CD4-positive, alpha-beta T cell treated with Interleukin-6 for 4 hours (primary cell): ENCODE results near the gene CPEB3.
A peak's percentile ranks its signal among the peaks of the same experiment; 100 is the strongest.
"Not testable (repeated sequence)": the region's sequence is repeated elsewhere in the genome, so short reads cannot be mapped to it uniquely, and the experiment has no call there.

Source experiments
- DNase-seq: peaks from one replicate; pipeline ENCODE4 v3.0.0-alpha.2; 2020; ENCODE audit warnings: mixed read lengths

CPEB3 gene

DNA sequence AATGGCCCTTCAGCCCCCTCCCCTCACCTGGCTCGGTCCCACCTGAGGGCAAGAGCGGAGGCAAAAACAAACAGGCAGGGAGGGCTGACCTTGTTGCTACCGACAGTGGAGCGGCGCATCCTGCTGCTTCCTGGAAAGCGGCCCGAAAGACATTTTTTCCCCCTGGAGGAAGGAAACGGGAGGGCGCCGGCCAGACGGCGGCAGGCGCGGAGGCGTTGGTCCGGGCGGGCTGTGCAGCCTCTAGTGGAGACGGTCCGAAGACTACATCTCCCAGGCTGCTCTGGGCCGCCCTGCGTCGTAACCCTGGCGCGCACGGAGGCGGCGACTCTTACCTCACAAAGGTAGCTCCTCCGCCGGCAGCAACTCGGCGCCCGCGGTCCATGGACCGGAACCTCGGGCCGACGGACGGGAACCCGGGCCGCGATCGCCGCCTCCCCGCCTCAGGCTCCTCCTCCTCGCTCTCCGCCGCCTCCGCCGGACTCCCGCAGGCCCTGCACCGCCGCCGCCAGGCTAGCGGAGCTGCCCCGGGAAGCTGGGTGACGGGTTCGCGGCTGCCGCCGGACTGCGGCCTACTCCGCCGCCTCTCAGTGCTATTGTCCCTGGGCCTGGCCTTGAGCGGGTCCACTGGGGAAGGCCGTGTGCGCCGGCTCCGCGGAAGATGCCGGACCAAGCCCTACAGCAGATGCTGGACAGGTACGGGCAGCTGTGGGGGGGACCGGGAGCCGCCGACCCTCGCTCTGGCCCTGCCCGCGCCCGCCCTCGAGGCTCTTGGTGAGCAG, at the start of gene CPEB3, which contains the start of gene MARCHF5:
CPEB3 (minus strand) TSS at position 242 of the 779 bp plus-strand sequence. CDS start 50,728 bp downstream, outside the sequence.
MARCHF5 (plus strand) TSS at position 331 of the 779 bp plus-strand sequence; CDS start at position 659, 328 bp downstream.
- peak; percentile 93 for DNase-seq

DNA sequence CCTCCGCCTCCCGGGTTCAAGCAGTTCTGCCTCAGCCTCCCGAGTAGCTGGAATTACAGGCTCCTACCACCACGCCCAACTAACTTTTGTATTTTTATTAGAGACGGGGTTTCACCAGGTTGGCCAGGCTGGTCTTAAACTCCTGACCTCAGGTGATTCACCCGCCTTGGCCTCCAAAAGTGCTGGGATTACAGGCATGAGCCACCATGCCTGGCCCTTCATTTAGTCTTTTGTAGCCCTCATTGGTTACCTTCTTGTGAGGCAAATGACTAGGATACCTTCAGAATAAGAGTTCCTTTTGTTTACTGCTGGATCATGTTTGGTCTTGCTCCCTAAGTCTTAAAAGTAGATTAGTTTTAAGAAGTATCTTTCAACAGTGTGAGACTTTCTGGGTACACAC, 39.0 kb upstream of the CPEB3 start:
- not testable (repeated sequence) for DNase-seq

DNA sequence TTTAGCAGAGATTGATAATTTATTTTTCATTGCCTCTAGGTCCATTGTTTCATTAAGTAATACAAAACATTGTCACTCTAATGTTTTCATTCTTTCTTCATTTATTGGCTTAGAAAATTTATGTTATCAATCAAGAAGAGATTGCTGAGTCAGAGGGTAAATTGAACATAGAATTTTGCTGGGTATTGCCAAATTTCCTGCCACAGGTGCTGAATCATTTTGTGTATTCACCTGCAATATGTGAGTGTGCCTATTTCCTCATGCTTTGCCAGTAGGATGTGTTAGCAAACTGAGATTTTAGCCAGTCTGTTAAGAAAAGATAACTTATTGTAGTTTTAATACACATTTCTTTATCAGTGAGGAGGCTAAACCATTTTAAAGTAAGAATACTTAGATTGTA, 38.1 kb upstream of the CPEB3 start:
- DNase-seq: no peak

DNA sequence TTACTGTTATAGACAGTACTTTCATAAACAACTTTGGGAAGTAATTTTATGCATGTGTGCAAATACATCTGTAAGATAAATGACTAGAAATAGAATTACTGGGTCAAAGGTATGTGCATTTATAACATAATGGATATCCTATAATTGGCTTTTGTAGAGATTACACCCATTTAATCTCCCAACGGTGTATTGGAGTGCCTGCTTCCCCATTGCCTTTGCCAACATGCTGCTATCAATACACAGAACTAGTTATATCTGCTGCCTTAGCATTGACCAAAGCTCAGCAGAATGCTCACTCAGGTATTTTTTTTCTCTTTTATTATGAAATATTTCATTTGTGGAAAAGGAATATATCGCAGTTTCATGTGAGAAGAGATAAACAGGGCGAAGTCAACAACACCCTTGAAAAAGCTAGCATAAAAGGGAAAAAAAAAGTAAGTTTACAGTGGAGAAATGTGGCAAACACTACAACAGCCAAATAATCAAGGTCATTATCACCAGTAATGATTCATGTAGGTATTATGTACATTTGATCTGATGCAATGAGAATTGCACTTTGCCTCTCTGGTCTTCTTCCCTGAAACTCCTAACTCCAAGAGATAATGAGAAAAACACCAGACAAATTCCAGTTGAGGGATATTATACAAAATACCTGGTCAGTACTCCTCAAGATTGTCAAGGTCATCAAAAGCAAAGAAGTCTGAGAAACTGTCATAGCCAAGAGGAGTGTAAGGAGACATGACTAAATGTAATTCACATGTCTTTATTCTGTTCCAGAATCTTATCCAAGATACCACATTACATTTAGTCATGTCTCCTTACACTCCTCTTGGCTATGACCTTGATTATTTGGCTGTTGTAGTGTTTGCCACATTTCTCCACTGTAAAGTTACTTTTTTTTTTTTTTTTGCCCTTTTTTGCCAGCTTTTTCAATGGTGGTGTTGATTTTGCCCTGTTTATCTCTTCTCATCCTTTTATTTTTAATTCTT, 36.9 kb upstream of the CPEB3 start:
- no peak for DNase-seq

DNA sequence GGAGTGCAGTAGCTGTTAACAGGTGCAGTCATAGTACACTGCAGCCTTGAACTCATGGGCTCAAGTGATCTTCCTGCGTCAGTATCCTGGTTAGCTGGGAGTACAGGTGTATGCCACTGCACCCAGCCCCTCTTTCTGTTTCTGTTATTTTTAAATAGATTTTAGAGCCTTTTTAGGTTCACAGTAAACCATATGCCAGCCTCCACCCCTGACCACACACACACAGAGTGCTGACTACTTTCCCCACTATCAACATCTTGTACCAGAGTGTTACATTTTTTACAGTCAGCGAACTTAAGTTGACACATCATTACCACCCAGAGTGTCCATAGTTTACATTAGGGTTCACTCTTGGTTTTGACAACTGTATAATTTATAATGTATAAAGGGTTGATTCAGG, 32.2 kb upstream of the CPEB3 start:
- no peak for DNase-seq

DNA sequence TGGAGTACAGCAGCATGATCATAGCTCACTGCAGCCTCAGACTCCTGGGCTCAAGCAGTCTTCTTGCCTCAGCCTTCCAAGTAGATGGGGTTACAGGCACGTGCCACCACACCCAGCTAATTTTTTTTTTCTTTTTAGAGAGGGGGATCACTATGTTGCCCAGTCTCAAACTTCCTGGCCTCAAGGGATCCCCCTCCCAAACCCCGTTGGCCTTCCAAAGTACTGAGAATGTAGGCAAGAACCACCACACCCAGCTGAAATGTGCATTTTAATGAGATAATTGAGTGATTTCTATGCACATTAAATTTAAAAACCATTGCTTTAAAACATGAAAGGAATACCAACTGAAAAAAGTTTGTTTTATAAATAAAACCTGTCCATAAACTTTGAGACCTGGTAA, 25.7 kb upstream of the CPEB3 start:
- DNase-seq: no peak

DNA sequence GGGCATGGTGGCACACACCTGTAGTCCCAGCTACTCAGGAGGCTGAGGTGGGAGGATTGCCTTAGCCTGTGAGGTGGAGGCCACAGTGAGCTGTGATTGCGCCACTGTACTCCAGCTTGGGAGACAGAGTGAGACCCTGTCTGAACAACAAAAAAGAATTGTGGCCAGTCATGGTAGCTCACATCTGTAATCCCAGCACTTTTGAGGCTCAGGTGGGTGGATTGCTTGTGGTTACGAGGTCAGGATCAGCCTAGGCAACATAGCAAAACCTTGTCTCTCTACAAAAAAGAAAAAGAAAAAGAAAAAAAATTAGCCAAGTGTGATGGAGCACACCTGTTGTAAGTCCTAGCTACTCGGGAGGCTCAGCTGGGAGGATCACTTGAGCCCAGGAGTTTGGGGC, 22.9 kb upstream of the CPEB3 start:
- no peak for DNase-seq

DNA sequence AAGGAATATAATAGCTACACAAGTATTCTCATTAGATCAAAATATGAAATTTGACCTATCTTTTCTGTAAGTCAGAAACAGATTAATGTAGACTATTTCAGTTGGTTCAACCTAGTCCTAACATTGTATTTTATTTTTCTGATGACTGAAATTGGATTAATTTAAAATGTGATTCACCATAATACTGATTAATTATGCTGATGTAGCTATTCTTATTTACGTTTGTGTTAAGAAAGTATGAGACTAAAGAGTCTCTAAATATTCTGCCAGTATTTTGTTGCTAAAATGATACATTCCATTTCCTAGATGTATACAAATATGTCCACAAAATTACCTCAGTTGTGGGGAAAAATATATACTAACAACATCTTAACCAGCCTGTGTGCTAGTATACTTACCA, 18.4 kb upstream of the CPEB3 start:
- no peak for DNase-seq

DNA sequence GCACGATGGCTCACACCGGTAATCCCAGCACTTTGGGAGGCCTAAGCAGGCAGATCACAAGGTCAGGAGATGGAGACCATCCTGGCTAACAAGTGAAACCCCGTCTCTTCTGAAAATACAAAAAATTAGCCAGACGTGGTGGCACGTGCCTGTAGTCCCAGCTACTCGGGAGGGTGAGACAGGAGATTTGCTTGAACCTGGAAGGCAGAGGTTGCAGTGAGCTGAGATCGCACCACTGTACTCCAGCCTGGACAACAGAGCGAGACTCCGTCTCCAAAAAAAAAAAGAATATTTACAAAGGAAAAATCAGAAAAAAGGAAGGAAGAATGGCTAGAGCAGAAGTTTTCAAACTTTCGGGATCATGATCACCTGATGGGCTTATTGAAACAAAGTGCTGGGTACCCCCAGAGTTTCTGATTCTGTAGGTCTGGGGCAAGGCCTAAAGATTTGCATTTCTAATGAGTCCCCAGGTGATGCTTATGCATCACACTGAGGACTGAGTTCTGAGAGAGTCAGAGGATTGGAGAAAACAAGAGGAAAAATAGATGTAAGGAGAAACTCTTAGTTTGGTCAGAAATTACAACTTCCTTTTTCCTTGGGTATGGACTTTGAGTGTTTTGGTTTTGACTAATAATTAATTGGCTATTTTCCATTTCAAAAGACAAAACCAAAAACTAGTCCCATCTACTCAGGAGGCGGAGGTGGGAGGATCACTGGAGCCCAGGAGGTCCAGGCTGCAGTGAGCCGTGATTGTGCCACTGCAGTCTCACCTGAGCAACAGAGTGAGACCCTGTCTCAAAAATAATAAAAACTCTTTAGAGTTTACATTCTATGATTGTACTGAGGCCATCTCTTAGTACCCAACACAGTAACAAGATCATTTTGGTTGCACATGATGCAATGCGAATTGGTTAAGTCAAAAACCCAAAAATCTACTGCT, 14.5 kb upstream of the CPEB3 start:
- DNase-seq: no peak

DNA sequence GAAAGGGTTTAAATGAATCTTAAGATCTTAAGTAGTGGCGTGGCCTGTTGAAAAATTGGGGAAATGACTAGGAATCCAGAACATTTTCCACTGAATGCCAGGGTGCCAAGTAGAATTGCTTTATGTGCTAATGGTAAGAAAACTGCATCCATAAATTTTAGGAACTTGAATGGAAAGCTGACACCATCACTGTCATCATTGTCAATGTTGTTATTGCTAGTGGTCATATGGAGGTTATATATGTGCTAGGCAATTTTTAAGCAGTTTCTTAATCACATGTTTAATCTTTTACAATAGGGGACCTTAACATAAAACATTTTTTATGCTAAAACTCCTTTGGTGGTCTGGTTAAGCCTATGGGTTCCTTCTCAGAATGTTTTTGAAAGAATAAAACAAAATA, 13.2 kb upstream of the CPEB3 start:
- DNase-seq: no peak

DNA sequence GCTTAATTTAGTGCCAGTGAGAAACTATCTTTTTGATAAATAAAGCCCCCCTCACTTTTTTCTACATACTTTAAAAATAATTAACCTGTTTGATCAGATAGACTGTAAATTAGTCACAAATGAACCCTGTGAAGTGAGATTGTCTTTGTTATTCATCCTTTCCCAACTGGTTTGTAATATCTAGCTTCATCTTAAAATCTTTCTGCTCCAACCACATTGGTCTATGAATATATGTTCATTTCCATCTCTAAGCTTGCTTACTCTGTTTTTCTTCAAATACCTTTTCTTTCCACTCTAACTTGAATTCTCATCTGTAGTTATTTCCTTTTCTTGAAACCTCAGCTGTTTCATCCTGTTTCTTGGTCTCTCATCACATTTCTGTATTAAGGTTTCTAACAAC, 12.2 kb upstream of the CPEB3 start:
- DNase-seq: no peak

DNA sequence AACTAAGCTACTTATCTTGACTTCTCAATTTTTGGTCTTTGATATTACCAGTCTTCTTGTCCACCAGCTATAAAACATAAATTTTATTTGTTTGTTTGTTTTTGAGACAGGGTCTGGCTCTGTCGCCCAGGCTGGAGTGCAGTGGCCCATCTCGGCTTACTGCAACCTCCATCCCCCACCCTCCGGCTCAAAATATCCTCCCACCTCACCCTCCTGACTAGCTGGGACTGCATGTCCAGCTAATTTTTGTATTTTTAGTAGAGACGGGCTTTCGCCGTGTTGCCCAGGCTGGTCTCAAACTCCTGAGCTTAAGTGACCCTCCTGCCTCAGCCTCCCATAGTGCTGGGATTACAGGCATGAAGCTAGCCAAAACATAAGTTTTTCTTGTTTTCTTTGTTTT, 7.6 kb upstream of the CPEB3 start:
- no peak for DNase-seq

DNA sequence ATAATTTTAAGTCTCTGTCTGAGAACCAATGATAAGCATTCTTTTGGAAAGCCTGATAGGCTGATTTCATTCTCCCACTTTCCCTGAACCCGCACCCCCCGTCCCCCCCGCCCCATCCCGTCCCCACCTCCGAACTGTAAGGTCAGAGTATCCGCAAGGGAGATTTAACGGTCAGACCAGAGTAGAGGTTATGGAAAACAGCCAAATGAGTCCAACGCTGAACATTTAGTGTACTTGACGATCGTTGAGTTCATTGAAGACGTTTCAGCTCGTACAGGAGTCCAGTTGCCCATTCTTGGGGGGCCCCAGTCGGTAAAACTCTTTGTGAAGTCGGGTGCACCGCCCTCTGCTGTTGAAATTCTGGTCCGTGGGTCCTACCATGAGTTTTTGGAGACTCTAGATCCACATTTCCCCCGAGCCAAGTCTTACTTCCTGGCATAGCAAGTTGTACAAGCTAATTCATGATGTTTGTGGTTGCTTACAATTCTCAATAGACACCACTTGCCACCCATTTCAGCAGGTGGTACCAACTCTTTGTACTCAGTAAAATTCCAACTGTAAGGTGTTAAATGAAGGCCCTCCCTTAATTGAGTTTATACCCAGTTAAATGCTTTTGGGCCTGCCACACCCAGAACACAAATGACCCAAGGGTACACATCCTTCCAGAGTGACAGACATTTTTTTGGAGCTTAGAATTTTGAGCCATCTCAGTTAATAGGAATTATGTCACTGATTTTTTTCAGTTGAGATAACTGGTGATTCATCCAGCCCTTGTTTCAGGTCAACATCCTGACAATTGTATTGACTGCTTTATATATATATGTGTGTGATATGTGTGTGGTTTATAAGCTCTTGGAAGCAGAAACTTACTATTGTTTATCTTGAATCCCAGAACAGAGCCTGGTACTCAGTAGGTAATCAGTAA, 1.3 kb upstream of the CPEB3 start:
- DNase-seq: peak; percentile 47

DNA sequence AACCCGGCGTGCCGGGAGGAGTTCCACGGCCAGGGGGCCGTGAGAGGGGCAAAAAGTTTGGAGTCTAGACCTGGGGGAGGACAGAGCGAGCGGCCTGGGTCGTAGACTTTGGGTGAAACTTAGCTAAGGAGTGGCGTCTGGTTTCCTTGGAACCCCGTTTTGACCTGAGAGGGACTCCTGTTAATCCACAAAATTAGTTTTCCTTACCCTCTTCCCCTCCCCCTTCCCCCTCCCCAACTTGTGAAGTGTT, 663 bp upstream of the CPEB3 start:
- DNase-seq: no peak

DNA sequence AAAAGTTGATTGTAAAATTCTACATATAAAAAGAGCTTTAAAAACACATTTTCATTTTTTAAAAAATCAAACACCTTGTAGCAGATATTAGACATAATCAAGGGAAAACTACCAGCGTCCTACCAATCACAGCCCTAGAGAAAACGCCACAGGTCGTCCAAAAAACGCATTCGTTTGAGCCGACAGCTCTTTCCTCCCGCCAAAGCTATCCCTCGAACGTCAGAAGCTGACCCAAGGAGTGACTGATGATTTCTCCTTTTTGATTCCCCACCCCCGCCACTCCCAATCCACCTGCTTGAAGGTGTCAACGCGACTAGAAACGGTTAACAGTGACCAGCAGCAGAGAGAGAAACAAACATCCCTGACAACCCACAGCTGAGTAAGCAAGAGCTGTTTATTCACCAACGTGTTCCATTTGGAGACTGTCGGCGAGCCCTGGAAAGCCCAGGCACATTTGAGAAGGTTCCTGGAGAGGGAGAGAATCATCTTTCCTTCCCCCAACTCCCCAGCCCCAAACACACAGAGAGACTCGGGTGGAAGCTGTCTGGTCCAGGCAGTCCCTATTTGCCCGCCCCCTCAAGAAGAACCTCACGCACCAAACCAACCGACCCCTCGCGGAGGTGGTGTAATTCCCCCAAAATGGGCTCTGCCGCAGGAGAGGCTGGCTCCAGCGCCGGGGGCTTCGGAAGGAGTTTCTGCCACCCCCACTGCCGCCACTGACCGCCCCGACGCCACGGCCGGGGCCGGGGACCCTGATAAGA, 622 bp downstream of the CPEB3 start:
- peak; percentile 21 for DNase-seq

DNA sequence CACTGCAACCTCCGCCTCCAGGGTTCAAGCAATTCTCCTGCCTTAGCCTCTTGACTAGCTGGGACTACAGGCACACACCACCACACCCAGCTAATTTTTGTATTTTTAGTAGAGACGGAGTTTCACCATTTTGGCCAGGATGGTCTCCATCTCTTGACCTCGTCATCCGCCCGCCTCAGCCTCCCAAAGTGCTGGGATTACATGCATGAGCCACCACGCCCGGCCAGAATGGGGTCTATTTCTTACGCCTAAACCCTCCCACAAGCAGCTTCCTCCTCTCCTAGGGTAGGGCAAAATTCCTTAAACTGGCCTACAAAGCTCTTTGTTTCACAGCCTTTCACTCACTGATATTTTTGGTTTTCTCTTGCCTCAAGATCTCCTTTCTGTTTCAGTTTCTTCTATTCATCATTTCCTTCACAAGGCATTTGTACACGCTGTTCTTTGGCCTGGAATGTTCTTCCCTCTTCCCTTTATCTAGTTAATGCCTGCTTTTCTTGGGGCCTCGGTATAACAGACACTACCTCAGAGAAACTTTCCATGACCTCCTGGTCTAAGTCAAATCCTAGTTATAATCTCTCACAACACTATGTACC, 6.7 kb downstream of the CPEB3 start:
- no peak for DNase-seq

DNA sequence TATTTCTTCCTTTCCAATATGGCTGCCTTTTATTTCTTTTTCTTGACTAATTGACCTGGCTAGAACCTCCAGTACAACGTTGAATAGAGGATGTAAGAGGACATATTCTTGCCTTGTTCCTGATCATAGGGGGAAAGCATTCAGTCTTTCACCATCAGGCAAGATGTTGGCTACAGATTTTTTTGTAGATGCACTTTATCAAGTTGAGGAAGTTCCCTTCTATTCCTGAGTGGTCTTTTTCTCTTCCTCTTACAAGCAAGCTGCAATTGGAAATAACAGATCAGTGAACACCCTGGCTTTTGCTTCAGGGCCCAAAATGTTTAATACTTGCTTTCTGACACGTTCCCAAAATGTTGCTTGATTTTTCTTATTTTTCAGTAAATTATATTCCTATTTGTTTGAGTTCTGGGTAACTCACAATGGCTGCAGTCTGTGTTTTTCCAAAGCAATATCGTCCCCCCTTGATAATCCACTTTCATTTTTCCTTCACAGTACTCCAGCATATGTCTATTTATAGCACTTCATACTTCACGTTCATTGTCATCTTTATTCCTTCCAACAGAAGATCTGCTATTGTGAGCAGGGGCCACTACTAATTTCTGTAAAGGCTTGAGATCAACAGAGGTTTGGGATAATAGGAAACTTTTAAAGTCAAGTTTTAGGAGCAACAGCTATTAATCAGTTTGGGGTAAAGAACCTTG, 11.7 kb downstream of the CPEB3 start:
- DNase-seq: no peak

DNA sequence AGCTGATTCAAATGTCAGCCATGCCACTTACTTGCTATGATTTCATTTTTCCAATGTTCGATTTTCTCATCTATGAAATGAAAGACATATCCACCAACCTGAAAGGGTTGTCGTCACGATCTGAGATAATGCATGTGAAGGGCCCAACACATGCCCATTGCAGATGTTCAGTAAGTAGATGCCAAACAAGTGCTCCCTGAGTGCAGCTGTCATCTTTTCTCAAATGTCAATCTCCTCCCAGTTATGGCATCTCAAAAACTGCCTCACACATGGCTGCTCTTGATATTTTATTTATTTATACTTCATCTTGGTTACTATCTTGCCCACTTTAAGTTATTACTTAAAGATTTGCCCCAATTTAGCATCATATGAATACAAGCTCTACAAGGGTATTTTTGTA, 16.8 kb downstream of the CPEB3 start:
- DNase-seq: no peak

DNA sequence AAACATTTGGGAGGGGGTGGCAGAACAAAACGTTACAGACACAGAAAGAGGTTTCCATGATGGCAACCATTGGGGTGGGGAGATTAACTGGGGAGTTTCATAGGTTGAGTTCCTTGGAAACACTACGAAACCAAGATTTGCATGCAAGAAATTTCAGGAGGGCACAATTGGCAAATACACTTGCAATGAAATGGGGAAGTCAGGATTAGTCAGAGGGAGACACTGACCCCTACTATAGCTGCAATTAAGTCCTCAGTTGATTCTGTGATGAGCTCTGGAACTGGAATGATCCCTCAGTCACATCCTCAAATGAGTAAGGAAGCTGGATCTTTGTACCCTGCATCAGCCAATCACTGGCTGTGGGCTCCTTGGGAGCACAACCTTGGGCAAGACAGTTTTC, 22.1 kb downstream of the CPEB3 start:
- DNase-seq: no peak

DNA sequence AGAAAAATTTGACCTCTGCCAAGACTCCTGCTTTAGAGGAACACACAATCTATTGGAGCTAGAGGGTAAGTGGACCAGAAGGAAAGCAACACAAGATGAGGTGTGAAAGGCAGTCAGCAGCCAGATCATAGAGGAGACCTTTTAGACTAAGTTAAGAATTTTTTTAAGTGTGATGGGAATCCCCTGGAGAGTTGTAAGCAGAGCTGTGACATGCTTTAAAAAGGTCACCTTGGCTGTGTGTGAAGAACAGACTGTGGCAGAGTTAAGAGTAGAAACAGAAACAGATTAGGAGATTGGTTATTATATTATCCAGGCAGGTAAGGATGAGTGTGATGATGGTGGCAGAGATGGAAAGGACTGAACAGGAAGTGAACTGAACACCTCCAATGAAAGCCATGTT, 23.5 kb downstream of the CPEB3 start:
- DNase-seq: no peak
